Fibroblast of mammary gland (primary cell): ENCODE results near the gene GRIFIN.

Source experiments
- DNase-seq: peaks from one replicate; pipeline ENCODE4 v3.0.0-alpha.2; 2010; ENCODE audit warnings: low read depth
- H3K4me3 ChIP-seq: 2 replicates; pipeline ENCODE4 v1.5.1; 2011; ENCODE audit warnings: low read depth, mild to moderate bottlenecking, low read length, moderate library complexity; ENCODE audit not compliant: control insufficient read depth
- TF ChIP-seq, protein P1 (sequence below): conservative IDR thresholded peaks from 2 replicates; pipeline ENCODE4 v1.5.1; 2011; ENCODE audit warnings: low read depth, low read length, inconsistent platforms; ENCODE audit not compliant: control insufficient read depth, insufficient read depth

The GRIFIN gene

GRCh38 chr7:2493205-2494164 lies 17.3 kb upstream of the GRIFIN start:
- H3K4me3 ChIP-seq, result no peak overlapping the region
- TF ChIP-seq, protein P1, sequence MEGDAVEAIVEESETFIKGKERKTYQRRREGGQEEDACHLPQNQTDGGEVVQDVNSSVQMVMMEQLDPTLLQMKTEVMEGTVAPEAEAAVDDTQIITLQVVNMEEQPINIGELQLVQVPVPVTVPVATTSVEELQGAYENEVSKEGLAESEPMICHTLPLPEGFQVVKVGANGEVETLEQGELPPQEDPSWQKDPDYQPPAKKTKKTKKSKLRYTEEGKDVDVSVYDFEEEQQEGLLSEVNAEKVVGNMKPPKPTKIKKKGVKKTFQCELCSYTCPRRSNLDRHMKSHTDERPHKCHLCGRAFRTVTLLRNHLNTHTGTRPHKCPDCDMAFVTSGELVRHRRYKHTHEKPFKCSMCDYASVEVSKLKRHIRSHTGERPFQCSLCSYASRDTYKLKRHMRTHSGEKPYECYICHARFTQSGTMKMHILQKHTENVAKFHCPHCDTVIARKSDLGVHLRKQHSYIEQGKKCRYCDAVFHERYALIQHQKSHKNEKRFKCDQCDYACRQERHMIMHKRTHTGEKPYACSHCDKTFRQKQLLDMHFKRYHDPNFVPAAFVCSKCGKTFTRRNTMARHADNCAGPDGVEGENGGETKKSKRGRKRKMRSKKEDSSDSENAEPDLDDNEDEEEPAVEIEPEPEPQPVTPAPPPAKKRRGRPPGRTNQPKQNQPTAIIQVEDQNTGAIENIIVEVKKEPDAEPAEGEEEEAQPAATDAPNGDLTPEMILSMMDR, result no peak
- DNase-seq, result no peak

DNA sequence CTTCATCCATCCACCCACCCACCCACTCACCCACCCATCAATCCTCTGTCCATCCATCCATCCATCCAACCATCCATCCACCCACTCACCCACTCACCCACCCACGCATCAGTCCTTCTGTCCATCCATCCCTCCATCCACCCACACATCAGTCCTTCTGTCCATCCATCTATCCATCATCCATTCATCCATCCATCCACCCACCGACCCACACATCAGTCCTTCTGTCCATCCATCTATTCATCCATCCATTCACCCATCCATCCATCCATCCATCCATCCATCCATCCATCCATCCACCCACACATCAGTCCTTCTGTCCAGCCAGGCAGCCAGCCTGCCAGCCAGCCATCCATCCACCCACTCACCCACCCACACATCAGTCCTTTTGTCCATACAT lies 15.8 kb upstream of the GRIFIN start:
- no peak for DNase-seq
- no peak overlapping the region for H3K4me3 ChIP-seq
- TF ChIP-seq, protein P1, result no peak

- DNase-seq, result no peak
- H3K4me3 ChIP-seq, result no peak overlapping the region
- TF ChIP-seq, protein P1, result no peak
These were observed 14.0 kb upstream of the GRIFIN start for GRCh38 chr7:2490181-2490651.

DNA sequence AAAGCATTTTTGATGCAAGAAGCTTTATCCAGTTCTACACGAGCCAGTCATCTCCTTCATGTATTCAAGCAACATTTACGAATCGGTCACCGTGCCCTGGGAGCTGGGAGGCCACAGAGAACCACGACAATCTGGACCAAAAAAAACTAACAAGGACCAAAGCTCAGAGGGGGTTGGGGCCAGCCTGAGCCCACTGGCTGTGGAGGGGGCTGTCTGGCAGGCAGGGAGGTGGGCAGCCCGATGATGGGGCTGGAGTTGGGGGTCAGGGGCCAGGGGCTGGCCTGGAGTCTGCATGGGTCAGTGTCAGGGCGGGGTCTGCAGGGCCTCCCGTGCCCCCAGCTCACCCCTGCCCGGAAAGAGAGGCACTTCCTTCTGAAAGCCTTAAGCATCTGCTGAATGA lies 12.5 kb upstream of the GRIFIN start:
- no peak for DNase-seq
- no peak overlapping the region for H3K4me3 ChIP-seq
- TF ChIP-seq, protein P1, result no peak

DNA sequence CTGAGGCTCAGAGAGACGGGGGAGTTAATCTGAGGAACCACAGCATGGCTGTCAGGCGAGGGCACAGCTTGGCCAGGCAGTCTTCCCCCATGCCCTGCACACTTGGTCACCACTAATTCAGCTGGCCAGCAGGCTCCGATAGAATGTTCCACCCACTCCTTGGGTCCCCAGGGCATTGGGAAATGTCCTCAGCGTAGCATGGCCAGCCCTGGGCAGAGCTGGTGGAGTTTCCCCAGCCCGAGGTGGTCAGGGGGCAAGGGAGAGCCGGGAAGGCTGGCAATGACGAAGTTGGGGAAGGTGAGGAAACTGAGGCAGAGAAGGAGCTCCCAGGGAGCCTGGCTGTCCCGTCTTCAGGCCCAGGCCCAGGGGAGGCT lies 12.1 kb upstream of the GRIFIN start:
- DNase-seq, result peak; percentile 49
- TF ChIP-seq, protein P1, result no peak

DNA sequence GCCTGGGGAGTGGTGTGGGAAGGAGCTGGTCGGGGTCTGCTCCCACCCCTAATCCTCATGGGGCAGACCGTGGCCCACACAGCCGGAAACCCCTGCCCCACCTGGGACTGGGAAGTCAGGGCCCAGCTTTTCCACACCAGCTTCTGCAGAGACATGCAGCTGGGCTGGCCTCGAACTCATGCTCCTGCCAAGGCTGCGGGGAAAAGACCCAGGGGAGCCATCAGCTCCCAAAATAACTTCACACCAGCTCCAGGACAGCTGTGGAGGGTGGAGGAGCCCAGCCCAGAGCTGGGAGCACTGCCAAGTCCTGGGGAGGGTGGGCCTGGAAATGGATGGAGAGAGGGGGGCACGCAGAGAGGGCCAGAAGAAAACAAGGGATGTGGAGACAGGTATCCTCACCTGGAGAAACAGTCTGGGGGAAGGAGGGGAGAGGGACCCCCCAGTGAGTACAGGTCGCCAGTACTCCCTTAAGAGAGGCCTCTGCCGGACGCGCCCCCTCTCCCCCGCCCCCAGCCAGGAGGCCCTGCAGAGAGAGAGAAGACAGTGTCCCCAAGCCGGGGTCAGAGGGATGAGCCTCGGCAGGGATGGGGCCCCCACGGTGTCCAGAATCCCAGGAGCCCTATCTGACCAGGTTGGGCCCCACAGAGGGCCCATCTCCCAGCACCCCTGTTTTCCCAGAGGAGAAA lies 11.5 kb upstream of the GRIFIN start:
- TF ChIP-seq, protein P1, result no peak
- no peak overlapping the region for H3K4me3 ChIP-seq
- peak; percentile 45 for DNase-seq

More for the DNA sequence above, 12.1 kb upstream of the GRIFIN start:
- no peak overlapping the region for H3K4me3 ChIP-seq
